GM21526 (cell line): Measurements from ENCODE around the gene PKNOX2.
"Not testable (repeated sequence)": the region's sequence is repeated elsewhere in the genome, so short reads cannot be mapped to it uniquely, and the experiment has no call there.

ENCODE experiments used
- ATAC-seq: cut with Tn5 transposase; IDR thresholded peaks from one replicate; pipeline ENCODE4 v1.9.1; 2021; ENCODE audit warnings: moderate library complexity; ENCODE audit not compliant: unreplicated experiment, low FRiP score

PKNOX2 gene

GRCh38 chr11:125200441-125200840 is 35.9 kb downstream of the PKNOX2 start:
- ATAC-seq = no peak

- no peak for ATAC-seq
Measured at GRCh38 chr11:125201525-125202141, 37.1 kb downstream of the PKNOX2 start.

GRCh38 chr11:125202362-125202880 is 37.9 kb downstream of the PKNOX2 start:
- ATAC-seq = no peak

- ATAC-seq = no peak
Measured at GRCh38 chr11:125202977-125203376, 38.4 kb downstream of the PKNOX2 start.

- ATAC-seq = no peak
Measured at GRCh38 chr11:125207866-125208425, 43.4 kb downstream of the PKNOX2 start.

- ATAC-seq = no peak
Measured at GRCh38 chr11:125210066-125210465, 45.5 kb downstream of the PKNOX2 start.

GRCh38 chr11:125211191-125211947 is 46.8 kb downstream of the PKNOX2 start:
- no peak for ATAC-seq

- ATAC-seq = no peak
Measured at GRCh38 chr11:125211948-125212340, 47.4 kb downstream of the PKNOX2 start.

GRCh38 chr11:125214601-125215565 is 50.3 kb downstream of the PKNOX2 start:
- no peak for ATAC-seq

- ATAC-seq = no peak
Measured at GRCh38 chr11:125215976-125216375, 51.4 kb downstream of the PKNOX2 start.

GRCh38 chr11:125218336-125218735 is 53.8 kb downstream of the PKNOX2 start:
- ATAC-seq = no peak

- ATAC-seq = no peak
Measured at GRCh38 chr11:125221461-125221860, 56.9 kb downstream of the PKNOX2 start.

GRCh38 chr11:125222494-125222893 is 57.9 kb downstream of the PKNOX2 start:
- no peak for ATAC-seq

- ATAC-seq = not testable (repeated sequence)
Measured at GRCh38 chr11:125223161-125223560, 58.6 kb downstream of the PKNOX2 start.

- ATAC-seq = no peak
Measured at GRCh38 chr11:125223901-125224361, 59.4 kb downstream of the PKNOX2 start.

GRCh38 chr11:125224391-125225021 is 60.0 kb downstream of the PKNOX2 start:
- ATAC-seq = no peak

GRCh38 chr11:125225401-125225800 is 60.9 kb downstream of the PKNOX2 start:
- no peak for ATAC-seq

GRCh38 chr11:125226031-125226430 is 61.5 kb downstream of the PKNOX2 start:
- no peak for ATAC-seq

- no peak for ATAC-seq
Measured at GRCh38 chr11:125226706-125227105, 62.2 kb downstream of the PKNOX2 start.

GRCh38 chr11:125227151-125227550 is 62.6 kb downstream of the PKNOX2 start:
- no peak for ATAC-seq
